Ishikawa (cell line): ENCODE measurements around the gene ALDH18A1.

Source experiments
- CEBPB ChIP-seq: IDR thresholded peaks from 2 replicates; pipeline ENCODE4 v1.6.1; 2012
- CREB1 ChIP-seq: IDR thresholded peaks from 2 replicates; pipeline ENCODE4 v1.6.1; 2012; ENCODE audit warnings: low read depth
- EGR1 ChIP-seq: IDR thresholded peaks from 2 replicates; pipeline ENCODE4 v1.6.1; 2012
- EP300 ChIP-seq: IDR thresholded peaks from 2 replicates; pipeline ENCODE4 v1.6.1; 2012; ENCODE audit warnings: borderline replicate concordance
- FOXM1 ChIP-seq: IDR thresholded peaks from 2 replicates; pipeline ENCODE4 v1.6.1; 2012; ENCODE audit warnings: low read depth, borderline replicate concordance
- RAD21 ChIP-seq: IDR thresholded peaks from 2 replicates; pipeline ENCODE4 v1.6.1; 2012; ENCODE audit warnings: low read depth
- REST ChIP-seq: IDR thresholded peaks from 2 replicates; pipeline ENCODE4 v1.6.1; 2012; ENCODE audit warnings: low read depth, mild to moderate bottlenecking
- TCF12 ChIP-seq: IDR thresholded peaks from 2 replicates; pipeline ENCODE4 v1.6.1; 2012; ENCODE audit warnings: low read depth
- USF1 ChIP-seq: IDR thresholded peaks from 2 replicates; pipeline ENCODE4 v1.6.1; 2012

GRCh38 chr10:95561864-95562177 is 94.7 kb downstream of the ALDH18A1 start:
- no peak for TF ChIP-seq CREB1
- no peak for TF ChIP-seq FOXM1
- TF ChIP-seq CEBPB = no peak
- TF ChIP-seq EP300 = no peak
- no peak for TF ChIP-seq TCF12
- no peak for TF ChIP-seq RAD21
- TF ChIP-seq USF1 = no peak
- no peak for TF ChIP-seq EGR1
- no peak for TF ChIP-seq REST
